ENCODE measurements around the gene IVL.

Gene IVL

GRCh38 chr1:152954436-152954835 lies 46.1 kb downstream of the IVL start:
- DNase-seq, result no peak

- no peak for DNase-seq
These were observed 49.2 kb downstream of the IVL start for GRCh38 chr1:152957561-152957960.

GRCh38 chr1:152959273-152959672 lies 50.9 kb downstream of the IVL start:
- DNase-seq, result no peak

GRCh38 chr1:152959801-152960451 lies 51.6 kb downstream of the IVL start:
- DNase-seq, result no peak

GRCh38 chr1:152960452-152961044 lies 52.2 kb downstream of the IVL start:
- DNase-seq, result no peak
